ENCODE data around the gene CREB5. TPM values are rescaled to one million over a fixed set of nuclear protein-coding genes. Genes with fewer than 3 reads are reported as not detected.

Gene CREB5
- total and polyA plus RNA-seq, 2 donors (not counting 3 experiments of a cell fraction or from before 2014, with no cell fraction given) = 19.6 to 28.4 TPM

DNA sequence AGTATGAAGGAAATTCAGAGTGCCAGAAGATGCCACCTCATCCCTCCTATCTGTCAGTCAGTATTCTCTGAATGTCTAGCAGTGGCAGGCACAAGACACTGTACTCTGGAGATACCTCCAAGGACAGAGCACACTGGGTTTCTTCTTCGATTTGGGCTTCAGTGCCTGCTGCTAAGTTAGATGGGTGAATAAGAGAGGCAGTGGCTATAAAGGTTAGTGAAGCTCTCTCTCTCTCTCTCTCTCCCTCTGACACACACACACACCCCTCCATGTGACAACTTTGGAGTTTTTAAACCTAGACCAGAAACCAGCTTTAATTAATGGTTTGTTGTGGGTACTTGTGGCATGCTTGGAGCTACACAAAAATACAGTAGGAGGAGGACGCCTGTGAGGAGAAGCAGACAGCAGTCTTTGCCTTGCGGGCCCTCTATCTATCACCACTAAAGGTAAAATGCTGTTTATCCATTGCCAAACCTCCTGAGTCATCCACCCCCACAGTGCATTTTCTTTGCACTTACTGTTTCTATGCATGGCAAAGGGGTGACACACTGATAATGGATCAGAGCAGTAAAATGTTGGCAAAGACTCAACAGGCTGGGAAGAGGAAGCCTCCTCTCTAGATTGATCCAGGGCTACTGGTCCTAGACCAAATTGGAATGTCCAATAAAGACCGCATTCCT lies 443.4 kb downstream of the CREB5 start:
- no peak overlapping the region for H3K4me3 ChIP-seq (replicated peaks in 1 of 3; ENCODE audit: insufficient read depth in 1 of 3, low read depth in 1 of 3, low read length in 3 of 3)
- no peak overlapping the region for H3K27ac ChIP-seq (ENCODE audit: insufficient read depth, low read depth, low read length)
- no peaks in the 10 kb centered on the region for H4K20me1 ChIP-seq (replicated peaks; ENCODE audit: control insufficient read depth, extremely low read depth, insufficient read depth, low read length)
- dilution Hi-C loops (cut with MboI; ENCODE audit: extremely low pct_ligation_motif_present, low sequenced_read_pairs) (no loop called here), intact Hi-C loops (cut with micrococcal nuclease) (no loop called here)
- H3K79me2 ChIP-seq (ENCODE audit: control insufficient read depth, insufficient read depth, low read length) = no peaks in the 10 kb centered on the region
- no peak overlapping the region for H2AFZ ChIP-seq (ENCODE audit: low read depth, low read length)
- H3K27me3 ChIP-seq (ENCODE audit: control insufficient read depth in 2 of 2, insufficient read depth in 2 of 2, low read length in 2 of 2) = peaks cover 21 to 34% of the 10 kb centered on the region in 2 experiments
- ChIA-PET POLR2A (no interaction called here), CTCF (interaction anchor here (0.9 to 3.6 kb wide), 4 partner anchors 241 to 557 kb away, joined by 3 to 20 read pairs (median 4); no protein-coding TSS in a partner anchor)
- BruUV-seq (replicated peaks) = no TSS peak
- no peaks in the 10 kb centered on the region for H3K9me1 ChIP-seq (replicated peaks; ENCODE audit: control insufficient read depth, extremely low read depth, insufficient read depth, low read length)
- H3K36me3 ChIP-seq (ENCODE audit: control insufficient read depth in 2 of 2, extremely low read depth in 1 of 2, insufficient read depth in 2 of 2, low read length in 2 of 2) = no peaks in the 10 kb centered on the region
- no peak for DNase-seq (ENCODE audit: low read depth, low spot score)
- TF ChIP-seq FOS (IDR thresholded peaks at IDR 0.05; ENCODE audit: borderline replicate concordance, insufficient read depth, low read length) (no peak), JUN (IDR thresholded peaks at IDR 0.05; ENCODE audit: borderline replicate concordance, insufficient read depth, insufficient read length, low read depth) (no peak), POLR2A (IDR thresholded peaks at IDR 0.05; ENCODE audit: low read depth, low read length) (no peak), POLR2AphosphoS5 (IDR thresholded peaks at IDR 0.05; ENCODE audit: insufficient read depth, low read depth, low read length) (no peak), GATA2 (IDR thresholded peaks at IDR 0.05; ENCODE audit: insufficient read depth, insufficient read length, low read depth, low read length) (no peak), MYC (IDR thresholded peaks at IDR 0.05; ENCODE audit: low read depth, low read length) (no peak), EZH2 (IDR thresholded peaks at IDR 0.05; ENCODE audit: borderline replicate concordance, low read depth, low read length, severe bottlenecking) (no peak)
- TF ChIP-seq, protein P1, sequence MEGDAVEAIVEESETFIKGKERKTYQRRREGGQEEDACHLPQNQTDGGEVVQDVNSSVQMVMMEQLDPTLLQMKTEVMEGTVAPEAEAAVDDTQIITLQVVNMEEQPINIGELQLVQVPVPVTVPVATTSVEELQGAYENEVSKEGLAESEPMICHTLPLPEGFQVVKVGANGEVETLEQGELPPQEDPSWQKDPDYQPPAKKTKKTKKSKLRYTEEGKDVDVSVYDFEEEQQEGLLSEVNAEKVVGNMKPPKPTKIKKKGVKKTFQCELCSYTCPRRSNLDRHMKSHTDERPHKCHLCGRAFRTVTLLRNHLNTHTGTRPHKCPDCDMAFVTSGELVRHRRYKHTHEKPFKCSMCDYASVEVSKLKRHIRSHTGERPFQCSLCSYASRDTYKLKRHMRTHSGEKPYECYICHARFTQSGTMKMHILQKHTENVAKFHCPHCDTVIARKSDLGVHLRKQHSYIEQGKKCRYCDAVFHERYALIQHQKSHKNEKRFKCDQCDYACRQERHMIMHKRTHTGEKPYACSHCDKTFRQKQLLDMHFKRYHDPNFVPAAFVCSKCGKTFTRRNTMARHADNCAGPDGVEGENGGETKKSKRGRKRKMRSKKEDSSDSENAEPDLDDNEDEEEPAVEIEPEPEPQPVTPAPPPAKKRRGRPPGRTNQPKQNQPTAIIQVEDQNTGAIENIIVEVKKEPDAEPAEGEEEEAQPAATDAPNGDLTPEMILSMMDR (IDR thresholded peaks at IDR 0.05; ENCODE audit: extremely low read depth in 1 of 2, insufficient read depth in 1 of 2, low read depth in 1 of 2, low read length in 2 of 2) = no peak
- TF ChIP-seq, protein P2, sequence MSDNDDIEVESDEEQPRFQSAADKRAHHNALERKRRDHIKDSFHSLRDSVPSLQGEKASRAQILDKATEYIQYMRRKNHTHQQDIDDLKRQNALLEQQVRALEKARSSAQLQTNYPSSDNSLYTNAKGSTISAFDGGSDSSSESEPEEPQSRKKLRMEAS (IDR thresholded peaks at IDR 0.05; ENCODE audit: insufficient read depth, insufficient read length) = no peak
- no peak overlapping the region for H3K4me2 ChIP-seq (ENCODE audit: insufficient read depth, low read length)
- H3K9ac ChIP-seq (replicated peaks; ENCODE audit: extremely low read depth, insufficient read depth, low read length) = no peak overlapping the region
- H3K9me3 ChIP-seq (replicated peaks; ENCODE audit: control insufficient read depth, insufficient read depth, low read length) = no peaks in the 10 kb centered on the region
- no peak for FAIRE-seq
- peaks cover 5% of the 10 kb centered on the region for H3K4me1 ChIP-seq (ENCODE audit: control insufficient read depth, extremely low read depth, insufficient read depth, low read length)

Data from endothelial cell of umbilical vein (primary cell).